Astrocyte of the cerebellum (primary cell): Measurements from ENCODE around the gene TMEM179B.
A peak's percentile ranks its signal among the peaks of the same experiment; 100 is the strongest.
"Not testable (repeated sequence)": the region's sequence is repeated elsewhere in the genome, so short reads cannot be mapped to it uniquely, and the experiment has no call there.

Source experiments
- DNase-seq: peaks from one replicate; pipeline ENCODE4 v3.0.0-alpha.2; 2011; ENCODE audit warnings: low read depth
- H3K4me3 ChIP-seq: 2 replicates; pipeline ENCODE4 v1.5.1; 2011; ENCODE audit warnings: mild to moderate bottlenecking, low read depth, low read length, moderate library complexity
- in situ Hi-C: cut with HindIII; loops from 2 replicates; pipeline ENCODE4 v1.10.0; 2017; ENCODE audit warnings: low sequenced_read_pairs
- TF ChIP-seq, protein P1 (sequence below): IDR thresholded peaks from 2 replicates; pipeline ENCODE4 v1.5.1; 2012; ENCODE audit warnings: low read length, low read depth, moderate library complexity, mild to moderate bottlenecking; ENCODE audit errors: missing control alignments

Gene TMEM179B, protein sequence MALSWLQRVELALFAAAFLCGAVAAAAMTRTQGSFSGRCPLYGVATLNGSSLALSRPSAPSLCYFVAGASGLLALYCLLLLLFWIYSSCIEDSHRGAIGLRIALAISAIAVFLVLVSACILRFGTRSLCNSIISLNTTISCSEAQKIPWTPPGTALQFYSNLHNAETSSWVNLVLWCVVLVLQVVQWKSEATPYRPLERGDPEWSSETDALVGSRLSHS

DNA sequence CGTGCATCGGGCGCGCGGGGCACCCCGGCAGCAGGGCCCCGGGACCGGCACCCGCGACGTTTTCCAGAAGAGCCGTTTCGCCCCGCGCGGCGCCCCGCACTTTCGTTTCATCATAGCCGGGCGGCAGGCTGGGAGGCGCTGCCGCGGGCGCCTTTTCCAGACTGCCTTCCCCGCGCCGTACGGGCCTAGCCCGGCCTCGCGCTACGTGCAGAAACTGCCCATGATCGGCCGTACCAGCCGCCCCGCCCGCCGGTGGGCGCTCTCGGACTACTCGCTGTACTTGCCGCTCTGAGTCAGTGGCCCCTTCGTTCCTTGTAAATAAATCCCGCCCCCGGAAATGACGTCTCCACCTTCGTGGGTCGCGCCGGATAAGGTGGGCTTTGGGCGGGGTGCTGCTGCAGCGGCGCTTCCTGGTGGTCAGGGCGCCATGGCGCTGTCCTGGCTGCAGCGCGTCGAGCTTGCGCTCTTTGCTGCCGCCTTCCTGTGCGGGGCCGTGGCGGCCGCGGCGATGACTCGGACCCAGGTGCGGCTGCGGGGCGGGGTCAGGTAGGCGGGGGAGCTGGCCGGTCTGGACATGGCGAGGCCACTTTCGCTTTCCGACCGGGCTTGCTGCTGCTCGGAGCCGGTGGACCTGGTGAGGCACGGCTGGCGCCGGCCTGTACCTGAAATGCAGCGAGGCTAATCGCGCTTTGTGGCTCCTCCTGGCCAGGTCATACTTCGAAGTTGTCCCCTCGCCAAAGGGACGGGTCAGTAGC is at the start of gene TMEM179B:
TMEM179B (plus strand) TSS at position 398 of the 755 bp plus-strand sequence; CDS start at position 428, 30 bp downstream.
- peak; percentile 96 for DNase-seq
- in situ Hi-C loops = no loop called here
- H3K4me3 ChIP-seq = peak within 1 kb of the TSS; percentile 92
- TF ChIP-seq, protein P1, sequence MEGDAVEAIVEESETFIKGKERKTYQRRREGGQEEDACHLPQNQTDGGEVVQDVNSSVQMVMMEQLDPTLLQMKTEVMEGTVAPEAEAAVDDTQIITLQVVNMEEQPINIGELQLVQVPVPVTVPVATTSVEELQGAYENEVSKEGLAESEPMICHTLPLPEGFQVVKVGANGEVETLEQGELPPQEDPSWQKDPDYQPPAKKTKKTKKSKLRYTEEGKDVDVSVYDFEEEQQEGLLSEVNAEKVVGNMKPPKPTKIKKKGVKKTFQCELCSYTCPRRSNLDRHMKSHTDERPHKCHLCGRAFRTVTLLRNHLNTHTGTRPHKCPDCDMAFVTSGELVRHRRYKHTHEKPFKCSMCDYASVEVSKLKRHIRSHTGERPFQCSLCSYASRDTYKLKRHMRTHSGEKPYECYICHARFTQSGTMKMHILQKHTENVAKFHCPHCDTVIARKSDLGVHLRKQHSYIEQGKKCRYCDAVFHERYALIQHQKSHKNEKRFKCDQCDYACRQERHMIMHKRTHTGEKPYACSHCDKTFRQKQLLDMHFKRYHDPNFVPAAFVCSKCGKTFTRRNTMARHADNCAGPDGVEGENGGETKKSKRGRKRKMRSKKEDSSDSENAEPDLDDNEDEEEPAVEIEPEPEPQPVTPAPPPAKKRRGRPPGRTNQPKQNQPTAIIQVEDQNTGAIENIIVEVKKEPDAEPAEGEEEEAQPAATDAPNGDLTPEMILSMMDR = peak; percentile 70

DNA sequence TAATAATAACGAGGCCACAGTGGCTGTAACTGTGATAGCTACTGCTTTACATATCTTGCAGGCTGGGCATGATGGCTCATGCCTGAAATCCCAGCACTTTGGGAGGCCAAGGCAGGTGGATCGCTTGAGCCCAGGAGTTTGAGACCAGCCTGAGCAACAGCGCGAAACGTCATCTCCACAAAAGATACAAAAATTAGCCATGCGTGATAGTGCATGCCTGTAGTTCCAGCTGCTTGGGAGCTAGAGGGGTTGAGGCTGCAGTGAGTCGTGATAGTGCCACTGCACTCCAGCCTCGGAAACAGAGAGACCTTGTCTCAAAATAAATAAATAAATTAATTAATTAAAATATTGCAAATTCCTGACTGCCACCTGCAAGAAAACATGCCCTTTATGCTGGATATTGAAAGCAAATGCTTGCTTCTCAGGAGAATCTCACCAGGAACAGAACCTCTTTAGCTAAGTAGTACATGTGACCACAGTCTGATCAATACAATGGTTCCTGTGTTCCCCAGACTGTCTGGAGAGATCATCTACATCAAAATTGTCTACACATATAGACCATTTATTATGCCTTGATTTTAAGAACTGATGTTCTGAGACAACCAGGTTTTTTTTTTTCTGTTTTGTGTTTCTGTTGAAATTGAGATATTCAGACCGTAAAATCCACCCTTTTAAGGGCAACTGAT is 39.6 kb upstream of the TMEM179B start:
- TF ChIP-seq, protein P1 = no peak
- no peak overlapping the region for H3K4me3 ChIP-seq
- DNase-seq = no peak
- in situ Hi-C loops = no loop called here

GRCh38 chr11:62749931-62750330 is 37.3 kb upstream of the TMEM179B start:
- H3K4me3 ChIP-seq, in situ Hi-C loops: not testable (repeated sequence)

DNA sequence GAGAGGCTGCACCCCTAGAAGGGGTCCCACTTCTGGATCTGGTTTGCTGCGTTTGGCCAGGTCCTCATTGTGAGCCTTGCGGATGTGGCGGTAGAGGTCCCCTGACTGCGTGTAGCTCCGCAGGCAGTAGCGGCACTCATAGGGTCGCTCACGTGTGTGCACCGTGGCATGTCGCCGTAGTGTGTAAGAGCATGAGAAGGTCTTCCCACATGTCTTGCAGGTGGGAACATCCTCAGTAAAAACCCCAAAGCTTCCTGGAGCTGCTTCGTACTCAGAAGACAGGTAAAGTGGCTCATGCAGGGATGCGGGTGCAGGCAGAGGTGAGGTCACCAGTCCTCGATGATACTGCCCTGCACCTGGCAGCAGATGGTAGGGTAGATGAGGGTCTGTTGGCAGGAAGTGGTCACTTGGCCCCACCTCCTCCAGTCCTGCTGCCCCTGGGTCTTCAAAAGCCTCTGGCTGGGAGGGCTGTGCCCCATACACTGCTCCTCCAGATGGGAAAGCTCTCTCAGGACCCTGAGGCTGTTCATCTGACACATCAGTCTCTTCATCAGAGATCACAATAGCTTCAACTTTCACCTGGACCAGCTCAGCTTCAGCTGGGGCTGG is 34.9 kb upstream of the TMEM179B start:
- TF ChIP-seq, protein P1 = no peak
- no peak for DNase-seq
- in situ Hi-C loops = no loop called here
- no peak overlapping the region for H3K4me3 ChIP-seq

More at GRCh38 chr11:62749931-62750330, 37.3 kb upstream of the TMEM179B start:
- not testable (repeated sequence) for DNase-seq

DNA sequence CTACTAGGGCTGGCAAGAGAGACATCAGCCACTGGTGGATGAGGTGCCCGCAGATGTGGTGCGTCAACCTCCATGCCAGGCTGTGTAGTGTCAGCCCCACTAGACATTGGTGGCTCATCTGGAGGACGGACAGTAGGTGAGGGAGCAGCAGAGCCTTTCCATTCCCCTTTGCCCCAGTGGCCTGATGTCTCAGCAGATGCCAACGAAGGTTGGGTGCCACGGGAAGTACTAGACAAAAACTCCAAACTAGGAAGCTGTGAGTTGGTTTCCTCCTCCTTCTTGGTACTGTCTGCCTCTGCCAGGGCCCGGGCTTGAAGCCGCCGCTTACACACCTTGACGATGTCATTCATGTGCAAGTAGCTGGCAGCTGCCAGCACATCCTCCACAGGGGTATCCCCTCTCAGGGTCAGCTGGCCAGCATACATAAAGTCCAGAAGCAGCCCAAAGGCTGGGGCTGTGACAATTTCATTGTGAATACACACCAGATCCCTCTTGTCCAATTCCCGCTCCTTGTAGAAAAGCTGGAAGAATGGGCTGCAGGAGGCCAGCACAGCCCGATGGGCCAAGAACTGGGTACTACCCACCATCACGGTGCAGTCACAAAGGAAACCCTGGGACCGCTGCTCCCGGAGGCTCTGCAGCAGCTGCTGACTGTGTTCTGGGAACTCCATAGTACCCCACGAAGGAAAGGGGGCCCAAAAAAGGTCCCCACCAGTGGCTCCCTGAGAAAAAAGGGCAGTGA is 34.0 kb upstream of the TMEM179B start:
- TF ChIP-seq, protein P1 = no peak
- no peak for DNase-seq
- in situ Hi-C loops = no loop called here
- H3K4me3 ChIP-seq = peak overlapping the region; percentile 74

GRCh38 chr11:62753736-62754603 is 33.2 kb upstream of the TMEM179B start, which contains the start of gene ZBTB3:
ZBTB3 (minus strand) TSS chr11:62754160; CDS start chr11:62753664, 496 bp downstream.
- in situ Hi-C loops = no loop called here
- peak within 1 kb of the TSS; percentile 74 for H3K4me3 ChIP-seq
- TF ChIP-seq, protein P1 = no peak
- DNase-seq = peak; percentile 99
